Panc1 (cell line): Measurements from ENCODE around the gene BUD31. TPM values are rescaled to one million over a fixed set of nuclear protein-coding genes. Genes with fewer than 3 reads are reported as not detected.
A peak's percentile ranks its signal among the peaks of the same experiment; 100 is the strongest.

Experiments used
- ATAC-seq: fragments of 200-7000 bp; cut with Tn5 transposase; 2 replicates; pipeline ENCODE4 v1.9.1; 2020; ENCODE audit warnings: mild to moderate bottlenecking, moderate library complexity
- Bru-seq: library from RNA; stranded (reverse); fragments of 400-500 nt; gene quantifications from one replicate; lab custom pipeline; 2021; lab: Mats Ljungman, UMichigan
- BruChase-seq, 2 experiments: library from RNA; stranded (reverse); fragments of 400-500 nt; gene quantifications; one replicate each; lab custom pipeline; 2021; lab: Mats Ljungman, UMichigan
- BruUV-seq: library from RNA; stranded (reverse); fragments of 400-500 nt; replicated peaks from 2 replicates; lab custom pipeline; 2021; lab: Mats Ljungman, UMichigan
- CTCF ChIA-PET: fragments of 300-600 bp; sonication (Branson Sonifier 250); formaldehyde crosslinking; loops from one replicate; lab custom pipeline; 2022; ENCODE audit warnings: antibody characterized with exemption; lab: Charles Lee
- POLR2A ChIA-PET: fragments of 300-600 bp; sonication (Branson Sonifier 250); formaldehyde crosslinking; loops from one replicate; lab custom pipeline; 2022; ENCODE audit warnings: antibody characterized with exemption; lab: Charles Lee
- DNase-seq: peaks from one replicate; pipeline ENCODE4 v3.0.0-alpha.2; 2010; ENCODE audit warnings: low read depth, low spot score
- H3K27ac ChIP-seq: 2 replicates; pipeline ENCODE4 v1.5.1; 2011; ENCODE audit warnings: mild to moderate bottlenecking, low read length, inconsistent platforms
- H3K27me3 ChIP-seq: fragments of 200-500 bp; sonication (Bioruptor generic); 2 replicates; pipeline ENCODE4 v1.6.0; 2014; ENCODE audit warnings: low read length, inconsistent platforms; ENCODE audit not compliant: control insufficient read depth, insufficient read depth
- H3K36me3 ChIP-seq: fragments of 200-500 bp; sonication (Bioruptor generic); 2 replicates; pipeline ENCODE4 v1.5.1; 2014; ENCODE audit warnings: inconsistent platforms, mild to moderate bottlenecking, low read length, moderate library complexity; ENCODE audit not compliant: control insufficient read depth, insufficient read depth
- H3K4me1 ChIP-seq: 2 replicates; pipeline ENCODE4 v1.5.1; 2011; ENCODE audit warnings: inconsistent platforms, mild to moderate bottlenecking, low read length, moderate library complexity; ENCODE audit not compliant: control insufficient read depth, insufficient read depth
- H3K4me3 ChIP-seq, 2 experiments: 2 replicates each; pipeline ENCODE4 v1.5.1; 2011 to 2012; ENCODE audit warnings: low read depth in 2 of 2, low read length in 2 of 2, mild to moderate bottlenecking in 2 of 2, inconsistent platforms in 1 of 2, moderate library complexity in 1 of 2
- H3K9me3 ChIP-seq: fragments of 200-500 bp; sonication (Bioruptor generic); 2 replicates; pipeline ENCODE4 v1.5.1; 2014; ENCODE audit warnings: low read depth, mild to moderate bottlenecking, inconsistent platforms, low read length, moderate library complexity; ENCODE audit not compliant: control insufficient read depth, insufficient read depth
- CTCF ChIP-seq: fragments of 450-650 bp; IDR thresholded peaks from 2 replicates; pipeline ENCODE4 v1.5.1; 2017; ENCODE audit warnings: mild to moderate bottlenecking
- POLR2AphosphoS5 ChIP-seq: IDR thresholded peaks from 2 replicates; pipeline ENCODE4 v1.6.1; 2012; ENCODE audit warnings: mild to moderate bottlenecking, low read depth, low read length, moderate library complexity
- REST ChIP-seq, 2 experiments: IDR thresholded peaks; 2 replicates each; pipeline ENCODE4 v1.6.1; 2011 to 2012; ENCODE audit warnings: low read depth in 2 of 2, control low read depth in 1 of 2, low read length in 1 of 2, mild to moderate bottlenecking in 1 of 2, moderate library complexity in 1 of 2; ENCODE audit not compliant: insufficient read depth in 1 of 2
- SIN3A ChIP-seq: IDR thresholded peaks from 2 replicates; pipeline ENCODE4 v1.6.1; 2012; ENCODE audit warnings: low read depth, mild to moderate bottlenecking, low read length, moderate library complexity, borderline replicate concordance; ENCODE audit not compliant: insufficient read depth
- TCF7L2 ChIP-seq: IDR thresholded peaks from 2 replicates; pipeline ENCODE4 v1.6.1; 2011; ENCODE audit warnings: mild to moderate bottlenecking, low read depth, low read length, inconsistent platforms
- in situ Hi-C: cut with HindIII; loops from 2 replicates; pipeline ENCODE4 v1.10.0; 2016; ENCODE audit warnings: low sequenced_read_pairs, low pct_unique_long_range_greater_than_20kb
- intact Hi-C: fragments of 100-400 bp; cut with micrococcal nuclease; formaldehyde crosslinking; loops from one replicate; pipeline ENCODE4 v1.10.0; 2022; ENCODE audit not compliant: unreplicated experiment
- long read RNA-seq: library from polyadenylated mRNA; unstranded; transcript quantifications from one replicate; pipeline ENCODE4 v2.0.0, GENCODE V29; 2021; ENCODE audit not compliant: unreplicated experiment
- polyA plus RNA-seq: library from polyadenylated mRNA; unstranded; fragments of >200 nt; gene quantifications from one replicate; pipeline ENCODE4 v1.2.1, GENCODE V29; 2012; ENCODE audit warnings: missing spikeins; ENCODE audit not compliant: insufficient read length
- total RNA-seq: library from RNA; stranded (reverse); gene quantifications from one replicate; pipeline ENCODE4 v1.2.1, GENCODE V29; 2021; ENCODE audit not compliant: unreplicated experiment

Gene BUD31
- 179 TPM for total RNA-seq
- 225 TPM for polyA plus RNA-seq
- Bru-seq, nascent RNA: percentile 94 among the genes with signal in this experiment
- percentile 85 among the genes with signal in this experiment for BruChase-seq, experiment 1, labeled RNA remaining after a 2-hour chase
- percentile 92 among the genes with signal in this experiment for BruChase-seq, experiment 2, labeled RNA remaining after a 6-hour chase
- long read RNA-seq, transcript BUD31-201 (6 exons, 1,035 nt): minor isoform, 16 of 149 reads
- long read RNA-seq, transcript BUD31-202 (6 exons, 1,139 nt): major isoform, 84 of 149 reads
- long read RNA-seq, partial matches to known transcripts: 26 of 149 reads
- long read RNA-seq, other reads (novel, unspliced or antisense): 22 of 149 reads

- peak within 1 kb of the TSS; percentile 96 to 100 for H3K4me3 ChIP-seq
- ChIA-PET CTCF (no interaction called here), POLR2A (interaction anchor here (0.5 to 1.5 kb wide), 5 partner anchors 9 to 308 kb away, joined by 3 to 5 read pairs (median 3); no protein-coding TSS in a partner anchor)
- ATAC-seq: peak; percentile 94
- H3K27me3 ChIP-seq: no peaks in the 10 kb centered on the region
- intact Hi-C loops (no loop called here), in situ Hi-C loops (no loop called here)
- DNase-seq: peak; percentile 96
- peaks cover 28% of the 10 kb centered on the region for H3K36me3 ChIP-seq
- H3K27ac ChIP-seq: peak within 1 kb of the TSS; percentile 98
- H3K4me1 ChIP-seq: peaks cover 19% of the 10 kb centered on the region
- H3K9me3 ChIP-seq: no peaks in the 10 kb centered on the region
- TF ChIP-seq CTCF: no peak
- TF ChIP-seq SIN3A: peak; percentile 82
- peak; percentile 97 for TF ChIP-seq POLR2AphosphoS5
- TF ChIP-seq TCF7L2: no peak; the same call in 1 of the 2 replicates
- TF ChIP-seq REST (IDR thresholded peaks at IDR 0.05; ENCODE audit: insufficient read depth in 1 of 2, low read depth in 2 of 2, low read length in 1 of 2): 0 out of 4 replicates have a peak, but pooled peaks of 1 of the 2 experiments have one; percentile 10
- BruUV-seq: no TSS peak
Observed at GRCh38 chr7:99408379-99409191, at the start of gene BUD31, which contains the start of gene PDAP1. Gene BUD31, plus strand, starts transcription at chr7:99408969. Its CDS starts 2,124 bp downstream, at chr7:99411093. Gene PDAP1, minus strand, starts transcription at chr7:99408597. Its CDS starts 49 bp downstream, at chr7:99408548.

- CTCF ChIA-PET: no interaction called here
- Histone ChIP-seq H3K9me3 (no peaks in the 10 kb centered on the region), H3K36me3 (peaks cover 12% of the 10 kb centered on the region; the same call in 1 of the 2 replicates), H3K27ac (no peak overlapping the region), H3K4me3 (no peak overlapping the region), H3K4me1 (no peaks in the 10 kb centered on the region), H3K27me3 (no peaks in the 10 kb centered on the region)
- POLR2A ChIA-PET: interaction anchor here (0.6 kb wide), 1 partner anchor 277 kb away, joined by 4 read pairs; no protein-coding TSS in a partner anchor
- no TSS peak for BruUV-seq
- intact Hi-C loops (no loop called here), in situ Hi-C loops (no loop called here)
- ATAC-seq (no peak), DNase-seq (no peak)
- no peak for TF ChIP-seq SIN3A
- no peak for TF ChIP-seq POLR2AphosphoS5
- no peak for TF ChIP-seq REST (IDR thresholded peaks at IDR 0.05; ENCODE audit: insufficient read depth in 1 of 2, low read depth in 2 of 2, low read length in 1 of 2)
- TF ChIP-seq CTCF: no peak
- TF ChIP-seq TCF7L2: no peak
Observed at GRCh38 chr7:99359465-99360154, 49.2 kb upstream of the BUD31 start.
